HEK293 (cell line): ENCODE results near the gene PBRM1.

Experiments
- CTCF ChIA-PET: fragments of 350-600 bp; formaldehyde crosslinking; extraction: SDS; loops from one replicate; lab custom pipeline; 2021; ENCODE audit warnings: antibody characterized with exemption; lab: Yijun Ruan, JAX
- POLR2A ChIA-PET: fragments of 300-600 bp; formaldehyde crosslinking; extraction: SDS; loops from one replicate; lab custom pipeline; 2020; ENCODE audit warnings: antibody characterized with exemption, inconsistent platforms; lab: Yijun Ruan, JAX
- H3K27ac ChIP-seq: fragments of 200-500 bp; sonication (Bioruptor generic); 2 replicates; pipeline ENCODE4 v1.5.1; 2014; ENCODE audit warnings: low read depth, low read length, control low read depth, inconsistent platforms; ENCODE audit errors: extremely low read depth
- H3K36me3 ChIP-seq, 2 experiments: fragments of 200-500 bp in 1 of 2; sonication (Bioruptor generic) in 1 of 2; 1 replicate in 1 of 2; 2 replicates in 1 of 2; pipeline ENCODE4 v1.5.1; 2014 to 2017; ENCODE audit warnings: inconsistent platforms in 2 of 2, low read length in 2 of 2; ENCODE audit not compliant: control insufficient read depth in 2 of 2, insufficient read depth in 1 of 2
- H3K4me1 ChIP-seq: fragments of 200-500 bp; sonication (Bioruptor generic); 2 replicates; pipeline ENCODE4 v1.5.1; 2014; ENCODE audit warnings: mild to moderate bottlenecking, low read length, inconsistent platforms; ENCODE audit not compliant: control insufficient read depth, insufficient read depth
- H3K4me3 ChIP-seq: 2 replicates; pipeline ENCODE4 v1.5.1; 2011; ENCODE audit warnings: low read depth, mild to moderate bottlenecking, control low read depth, low read length, moderate library complexity
- H3K9me3 ChIP-seq: fragments of 200-500 bp; sonication (Bioruptor generic); 2 replicates; pipeline ENCODE4 v1.5.1; 2014; ENCODE audit warnings: low read depth, low read length, inconsistent platforms; ENCODE audit not compliant: control insufficient read depth, insufficient read depth
- GFI1B ChIP-seq: fragments of 450-650 bp; formaldehyde crosslinking; IDR thresholded peaks from 2 replicates; pipeline ENCODE4 v1.5.1; 2016; ENCODE audit warnings: missing biosample characterization, missing genetic modification characterization
- HOXD13 ChIP-seq: sonication (generic); formaldehyde crosslinking; IDR thresholded peaks from 2 replicates; pipeline ENCODE4 v1.8.0; 2022; ENCODE audit warnings: missing genetic modification reagents, borderline replicate concordance
- RBAK ChIP-seq: fragments of 450-650 bp; formaldehyde crosslinking; IDR thresholded peaks from 2 replicates; pipeline ENCODE4 v1.5.1; 2016; ENCODE audit warnings: missing biosample characterization, missing genetic modification characterization
- SCRT1 ChIP-seq: fragments of 450-650 bp; formaldehyde crosslinking; IDR thresholded peaks from 2 replicates; pipeline ENCODE4 v1.5.1; 2016; ENCODE audit warnings: missing biosample characterization, missing genetic modification characterization, borderline replicate concordance
- ZBTB17 ChIP-seq: fragments of 450-650 bp; formaldehyde crosslinking; IDR thresholded peaks from 2 replicates; pipeline ENCODE4 v1.5.1; 2016; ENCODE audit warnings: missing biosample characterization, missing genetic modification characterization
- ZNF10 ChIP-seq: fragments of 450-650 bp; formaldehyde crosslinking; IDR thresholded peaks from 2 replicates; pipeline ENCODE4 v1.5.1; 2017; ENCODE audit warnings: missing biosample characterization, missing genetic modification characterization
- ZNF157 ChIP-seq: fragments of 450-650 bp; formaldehyde crosslinking; IDR thresholded peaks from 2 replicates; pipeline ENCODE4 v1.5.1; 2016; ENCODE audit warnings: missing biosample characterization, missing genetic modification characterization
- ZNF174 ChIP-seq: fragments of 450-650 bp; formaldehyde crosslinking; IDR thresholded peaks from 2 replicates; pipeline ENCODE4 v1.5.0; 2017; ENCODE audit warnings: missing biosample characterization, mild to moderate bottlenecking, missing genetic modification characterization
- ZNF266 ChIP-seq: fragments of 450-650 bp; formaldehyde crosslinking; IDR thresholded peaks from 2 replicates; pipeline ENCODE4 v1.5.1; 2016; ENCODE audit warnings: missing biosample characterization, missing genetic modification characterization, low read depth
- ZNF311 ChIP-seq: fragments of 450-650 bp; formaldehyde crosslinking; IDR thresholded peaks from 2 replicates; pipeline ENCODE4 v1.5.1; 2017; ENCODE audit warnings: missing biosample characterization, missing genetic modification characterization, borderline replicate concordance
- ZNF366 ChIP-seq: fragments of 450-650 bp; formaldehyde crosslinking; conservative IDR thresholded peaks from 2 replicates; pipeline ENCODE4 v1.5.1; 2016; ENCODE audit warnings: missing biosample characterization, missing genetic modification characterization
- ZNF521 ChIP-seq: fragments of 450-650 bp; formaldehyde crosslinking; IDR thresholded peaks from 2 replicates; pipeline ENCODE4 v1.5.1; 2017; ENCODE audit warnings: missing biosample characterization, mild to moderate bottlenecking, missing genetic modification characterization
- ZNF571 ChIP-seq: fragments of 450-650 bp; formaldehyde crosslinking; IDR thresholded peaks from 2 replicates; pipeline ENCODE4 v1.5.0; 2017; ENCODE audit warnings: missing biosample characterization, missing genetic modification characterization
- ZNF600 ChIP-seq: fragments of 450-650 bp; formaldehyde crosslinking; IDR thresholded peaks from 2 replicates; pipeline ENCODE4 v1.5.1; 2016; ENCODE audit warnings: missing biosample characterization, missing genetic modification characterization
- ZNF610 ChIP-seq: fragments of 450-650 bp; formaldehyde crosslinking; IDR thresholded peaks from 2 replicates; pipeline ENCODE4 v1.5.1; 2016; ENCODE audit warnings: missing biosample characterization, missing genetic modification characterization, borderline replicate concordance
- ZNF701 ChIP-seq: fragments of 450-650 bp; formaldehyde crosslinking; IDR thresholded peaks from 2 replicates; pipeline ENCODE4 v1.5.1; 2016; ENCODE audit warnings: missing biosample characterization, missing genetic modification characterization
- ZSCAN16 ChIP-seq: fragments of 450-650 bp; formaldehyde crosslinking; IDR thresholded peaks from 2 replicates; pipeline ENCODE4 v1.5.1; 2016; ENCODE audit warnings: missing biosample characterization, missing genetic modification characterization
- ZSCAN30 ChIP-seq: fragments of 450-650 bp; IDR thresholded peaks from 2 replicates; pipeline ENCODE4 v1.5.1; 2018; ENCODE audit warnings: missing biosample characterization, mild to moderate bottlenecking, missing genetic modification characterization, moderate library complexity
- ZXDB ChIP-seq: fragments of 450-650 bp; formaldehyde crosslinking; IDR thresholded peaks from 2 replicates; pipeline ENCODE4 v1.5.1; 2016; ENCODE audit warnings: missing biosample characterization, missing genetic modification characterization
- TF ChIP-seq, protein P1 (sequence below): fragments of 450-650 bp; formaldehyde crosslinking; IDR thresholded peaks from 2 replicates; pipeline ENCODE4 v1.5.1; 2016; ENCODE audit warnings: missing biosample characterization, missing genetic modification characterization
- TF ChIP-seq, protein P2 (sequence below): fragments of 450-650 bp; formaldehyde crosslinking; IDR thresholded peaks from 2 replicates; pipeline ENCODE4 v1.5.1; 2017; ENCODE audit warnings: missing biosample characterization, missing genetic modification characterization
- TF ChIP-seq, protein P3 (sequence below): fragments of 450-650 bp; formaldehyde crosslinking; IDR thresholded peaks from 2 replicates; pipeline ENCODE4 v1.5.1; 2016; ENCODE audit warnings: missing biosample characterization, missing genetic modification characterization
- TF ChIP-seq, protein P4 (sequence below): fragments of 450-650 bp; formaldehyde crosslinking; IDR thresholded peaks from 2 replicates; pipeline ENCODE4 v1.5.1; 2016; ENCODE audit warnings: missing biosample characterization, missing genetic modification characterization

Gene PBRM1

DNA sequence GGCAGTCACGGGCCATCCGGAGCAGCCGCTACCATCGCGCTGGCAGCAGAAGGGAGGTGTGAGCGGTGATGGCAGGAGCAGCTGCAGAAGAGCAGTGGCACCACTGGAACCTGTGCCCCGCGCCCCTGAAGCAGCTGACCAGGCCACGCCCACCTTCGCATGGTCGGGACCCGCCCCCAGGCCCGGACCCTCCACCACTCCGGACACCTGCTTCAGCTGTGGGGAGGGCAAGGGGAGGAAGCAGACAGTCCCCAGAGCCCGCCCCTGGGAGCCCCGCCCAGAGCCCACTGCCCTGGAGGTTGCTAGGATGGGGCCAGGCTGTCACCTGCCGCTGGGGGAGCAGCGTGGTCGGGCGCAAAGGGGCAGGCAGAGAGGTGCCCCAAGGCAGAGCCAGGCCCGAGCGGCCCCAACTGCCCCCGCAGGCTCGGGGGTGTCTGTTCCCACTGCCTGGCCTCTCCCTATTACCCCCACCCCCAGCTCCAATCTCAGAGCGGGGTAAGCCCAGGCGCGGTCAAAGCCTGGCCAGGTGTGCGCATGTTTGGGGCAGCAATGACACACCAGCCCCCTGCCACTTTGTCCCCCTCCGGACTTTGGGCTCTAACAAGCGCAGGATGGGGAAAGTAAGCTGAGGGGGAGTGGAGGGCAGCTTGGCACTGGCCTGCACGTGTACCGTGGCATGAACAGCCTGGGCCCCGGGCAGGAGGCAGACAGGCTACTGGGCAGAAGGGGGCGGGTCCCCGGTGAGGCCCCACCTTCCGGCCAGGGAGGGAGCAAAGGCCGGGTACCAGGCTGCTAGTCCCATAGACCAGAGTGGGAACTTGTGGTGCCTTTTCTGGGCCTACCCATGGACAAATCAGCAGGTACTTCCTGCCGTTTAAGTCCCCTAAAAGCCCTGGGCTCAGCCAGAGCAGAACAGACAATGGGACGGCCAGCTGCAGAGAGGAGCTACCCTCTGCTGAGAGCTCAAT is 28.9 kb upstream of the PBRM1 start:
- ChIA-PET POLR2A (interaction anchor here (0.6 to 0.7 kb wide), 2 partner anchors 56 to 147 kb away, joined by 4 read pairs; partner anchors contain the start of gene NEK4), CTCF (interaction anchor here (0.6 kb wide), 1 partner anchor 42 kb away, joined by 3 read pairs; no protein-coding TSS in a partner anchor)
- no peak overlapping the region for H3K27ac ChIP-seq
- no peak overlapping the region for H3K4me3 ChIP-seq
- no peaks in the 10 kb centered on the region for H3K4me1 ChIP-seq
- H3K9me3 ChIP-seq: no peaks in the 10 kb centered on the region
- H3K36me3 ChIP-seq: peaks cover 4 to 35% of the 10 kb centered on the region in 2 experiments; a peak in 2 of 3 replicates
- TF ChIP-seq ZNF157 (tag by site-specific recombination) (no peak), ZNF174 (tag by site-specific recombination) (no peak), ZNF521 (tag by site-specific recombination) (no peak), ZNF266 (tag by site-specific recombination) (no peak), ZNF600 (no peak), ZNF610 (no peak), ZNF311 (tag by site-specific recombination) (no peak), HOXD13 (CRISPR knock-in tag) (no peak), ZBTB17 (tag by site-specific recombination) (no peak), ZNF366 (tag by site-specific recombination) (no peak), ZSCAN16 (tag by site-specific recombination) (no peak)
- TF ChIP-seq, protein P1, sequence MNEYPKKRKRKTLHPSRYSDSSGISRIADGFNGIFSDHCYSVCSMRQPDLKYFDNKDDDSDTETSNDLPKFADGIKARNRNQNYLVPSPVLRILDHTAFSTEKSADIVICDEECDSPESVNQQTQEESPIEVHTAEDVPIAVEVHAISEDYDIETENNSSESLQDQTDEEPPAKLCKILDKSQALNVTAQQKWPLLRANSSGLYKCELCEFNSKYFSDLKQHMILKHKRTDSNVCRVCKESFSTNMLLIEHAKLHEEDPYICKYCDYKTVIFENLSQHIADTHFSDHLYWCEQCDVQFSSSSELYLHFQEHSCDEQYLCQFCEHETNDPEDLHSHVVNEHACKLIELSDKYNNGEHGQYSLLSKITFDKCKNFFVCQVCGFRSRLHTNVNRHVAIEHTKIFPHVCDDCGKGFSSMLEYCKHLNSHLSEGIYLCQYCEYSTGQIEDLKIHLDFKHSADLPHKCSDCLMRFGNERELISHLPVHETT (tag by site-specific recombination): no peak
- TF ChIP-seq, protein P2, sequence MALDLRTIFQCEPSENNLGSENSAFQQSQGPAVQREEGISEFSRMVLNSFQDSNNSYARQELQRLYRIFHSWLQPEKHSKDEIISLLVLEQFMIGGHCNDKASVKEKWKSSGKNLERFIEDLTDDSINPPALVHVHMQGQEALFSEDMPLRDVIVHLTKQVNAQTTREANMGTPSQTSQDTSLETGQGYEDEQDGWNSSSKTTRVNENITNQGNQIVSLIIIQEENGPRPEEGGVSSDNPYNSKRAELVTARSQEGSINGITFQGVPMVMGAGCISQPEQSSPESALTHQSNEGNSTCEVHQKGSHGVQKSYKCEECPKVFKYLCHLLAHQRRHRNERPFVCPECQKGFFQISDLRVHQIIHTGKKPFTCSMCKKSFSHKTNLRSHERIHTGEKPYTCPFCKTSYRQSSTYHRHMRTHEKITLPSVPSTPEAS (tag by site-specific recombination): no peak
- TF ChIP-seq, protein P3, sequence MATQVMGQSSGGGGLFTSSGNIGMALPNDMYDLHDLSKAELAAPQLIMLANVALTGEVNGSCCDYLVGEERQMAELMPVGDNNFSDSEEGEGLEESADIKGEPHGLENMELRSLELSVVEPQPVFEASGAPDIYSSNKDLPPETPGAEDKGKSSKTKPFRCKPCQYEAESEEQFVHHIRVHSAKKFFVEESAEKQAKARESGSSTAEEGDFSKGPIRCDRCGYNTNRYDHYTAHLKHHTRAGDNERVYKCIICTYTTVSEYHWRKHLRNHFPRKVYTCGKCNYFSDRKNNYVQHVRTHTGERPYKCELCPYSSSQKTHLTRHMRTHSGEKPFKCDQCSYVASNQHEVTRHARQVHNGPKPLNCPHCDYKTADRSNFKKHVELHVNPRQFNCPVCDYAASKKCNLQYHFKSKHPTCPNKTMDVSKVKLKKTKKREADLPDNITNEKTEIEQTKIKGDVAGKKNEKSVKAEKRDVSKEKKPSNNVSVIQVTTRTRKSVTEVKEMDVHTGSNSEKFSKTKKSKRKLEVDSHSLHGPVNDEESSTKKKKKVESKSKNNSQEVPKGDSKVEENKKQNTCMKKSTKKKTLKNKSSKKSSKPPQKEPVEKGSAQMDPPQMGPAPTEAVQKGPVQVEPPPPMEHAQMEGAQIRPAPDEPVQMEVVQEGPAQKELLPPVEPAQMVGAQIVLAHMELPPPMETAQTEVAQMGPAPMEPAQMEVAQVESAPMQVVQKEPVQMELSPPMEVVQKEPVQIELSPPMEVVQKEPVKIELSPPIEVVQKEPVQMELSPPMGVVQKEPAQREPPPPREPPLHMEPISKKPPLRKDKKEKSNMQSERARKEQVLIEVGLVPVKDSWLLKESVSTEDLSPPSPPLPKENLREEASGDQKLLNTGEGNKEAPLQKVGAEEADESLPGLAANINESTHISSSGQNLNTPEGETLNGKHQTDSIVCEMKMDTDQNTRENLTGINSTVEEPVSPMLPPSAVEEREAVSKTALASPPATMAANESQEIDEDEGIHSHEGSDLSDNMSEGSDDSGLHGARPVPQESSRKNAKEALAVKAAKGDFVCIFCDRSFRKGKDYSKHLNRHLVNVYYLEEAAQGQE: no peak

DNA sequence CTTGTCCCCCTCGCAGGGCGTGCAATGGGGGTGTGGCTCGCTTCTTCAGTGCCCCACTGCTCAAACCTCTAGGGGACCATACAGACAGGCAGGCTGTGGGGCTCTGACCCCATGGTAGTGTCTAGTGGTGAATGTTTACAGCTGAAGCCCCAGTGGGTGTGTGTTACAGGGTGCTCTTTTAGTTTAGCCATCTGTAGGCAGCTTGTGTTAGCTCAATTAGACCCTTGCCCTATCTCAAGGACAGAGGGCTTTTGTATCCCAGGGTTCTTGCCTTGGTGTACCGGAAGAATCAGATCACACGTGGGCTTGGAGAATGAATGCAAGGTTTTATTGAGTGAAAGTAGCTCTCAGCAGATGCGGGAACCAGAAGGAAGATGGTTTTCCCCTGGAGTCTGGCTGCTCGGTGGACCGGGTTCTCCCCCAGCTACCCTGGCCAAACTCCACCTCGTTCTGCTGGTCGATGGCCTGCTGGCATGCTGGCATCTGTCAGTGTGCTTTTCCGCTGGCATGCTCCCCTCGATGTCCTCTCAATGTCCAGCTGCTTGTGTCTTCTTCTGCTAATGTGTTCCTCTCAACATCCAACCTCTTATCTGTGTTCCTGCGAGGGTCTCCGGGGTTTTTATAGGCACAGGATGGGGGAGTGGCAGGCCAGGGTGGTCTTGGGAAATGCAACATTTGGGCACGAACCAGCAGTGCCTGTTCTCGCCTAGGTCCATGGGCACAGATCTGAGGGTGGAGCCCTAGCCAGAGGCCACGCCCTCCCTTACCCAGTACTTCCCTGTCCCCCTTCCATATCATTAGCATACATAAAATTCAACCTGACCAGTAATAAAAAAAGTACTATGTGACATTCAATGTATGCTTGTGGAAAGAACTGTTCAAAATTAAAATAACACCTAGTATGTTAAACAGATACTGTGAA is 26.8 kb upstream of the PBRM1 start:
- CTCF ChIA-PET: no interaction called here
- TF ChIP-seq ZXDB (tag by site-specific recombination) (no peak), RBAK (tag by site-specific recombination) (no peak), ZNF571 (tag by site-specific recombination) (no peak), SCRT1 (tag by site-specific recombination) (no peak), ZNF701 (tag by site-specific recombination) (no peak), ZSCAN30 (tag by site-specific recombination) (no peak), ZNF10 (tag by site-specific recombination) (no peak), GFI1B (tag by site-specific recombination) (no peak)
- TF ChIP-seq, protein P4, sequence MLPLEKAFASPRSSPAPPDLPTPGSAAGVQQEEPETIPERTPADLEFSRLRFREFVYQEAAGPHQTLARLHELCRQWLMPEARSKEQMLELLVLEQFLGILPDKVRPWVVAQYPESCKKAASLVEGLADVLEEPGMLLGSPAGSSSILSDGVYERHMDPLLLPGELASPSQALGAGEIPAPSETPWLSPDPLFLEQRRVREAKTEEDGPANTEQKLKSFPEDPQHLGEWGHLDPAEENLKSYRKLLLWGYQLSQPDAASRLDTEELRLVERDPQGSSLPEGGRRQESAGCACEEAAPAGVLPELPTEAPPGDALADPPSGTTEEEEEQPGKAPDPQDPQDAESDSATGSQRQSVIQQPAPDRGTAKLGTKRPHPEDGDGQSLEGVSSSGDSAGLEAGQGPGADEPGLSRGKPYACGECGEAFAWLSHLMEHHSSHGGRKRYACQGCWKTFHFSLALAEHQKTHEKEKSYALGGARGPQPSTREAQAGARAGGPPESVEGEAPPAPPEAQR: no peak
- POLR2A ChIA-PET: interaction anchor here (0.5 kb wide), 1 partner anchor 76 kb away, joined by 3 read pairs; no protein-coding TSS in a partner anchor
- Histone ChIP-seq H3K27ac (no peak overlapping the region), H3K36me3 (peaks cover 18 to 42% of the 10 kb centered on the region in 2 experiments), H3K4me3 (no peak overlapping the region), H3K4me1 (peaks cover under 1% of the 10 kb centered on the region; the same call in 1 of the 2 replicates), H3K9me3 (no peaks in the 10 kb centered on the region)
